CD4-positive, alpha-beta memory T cell (primary cell): ENCODE data around the gene MEIS3. TPM values are rescaled to one million over a fixed set of nuclear protein-coding genes. Genes with fewer than 3 reads are reported as not detected.

Source experiments
- CTCF ChIA-PET: fragments of 350-600 bp; sonication (Branson Sonifier 250); formaldehyde crosslinking; loops from one replicate; lab custom pipeline; 2021; ENCODE audit warnings: inconsistent platforms; ENCODE audit not compliant: partially characterized antibody; lab: Charles Lee
- POLR2A ChIA-PET: fragments of 350-600 bp; sonication (Branson Sonifier 250); formaldehyde crosslinking; loops from one replicate; lab custom pipeline; 2021; ENCODE audit not compliant: partially characterized antibody; lab: Charles Lee
- DNase-seq, 5 donors: peaks; one replicate each; pipeline versions ENCODE4 v3.0.0 to v3.0.0-alpha.2; 2020 to 2022; ENCODE audit warnings: mixed read lengths in 1 of 5
- H3K27ac ChIP-seq: one replicate; pipeline ENCODE4 v1.7.0; 2013; ENCODE audit warnings: low read depth, low read length
- H3K27me3 ChIP-seq: 2 replicates; pipeline ENCODE4 v1.7.0; 2013; ENCODE audit warnings: mild to moderate bottlenecking, low read length, moderate library complexity; ENCODE audit not compliant: insufficient read depth
- H3K36me3 ChIP-seq: 2 replicates; pipeline ENCODE4 v1.7.0; 2013; ENCODE audit warnings: mild to moderate bottlenecking, low read length, moderate library complexity; ENCODE audit not compliant: insufficient read depth
- H3K4me1 ChIP-seq: 2 replicates; pipeline ENCODE4 v1.7.0; 2013; ENCODE audit warnings: mild to moderate bottlenecking, low read length, moderate library complexity; ENCODE audit not compliant: insufficient read depth
- H3K4me3 ChIP-seq, 2 donors: one replicate each; pipeline ENCODE4 v1.7.0; 2013; ENCODE audit warnings: low read length in 2 of 2, mild to moderate bottlenecking in 1 of 2
- H3K9me3 ChIP-seq, 2 donors: one replicate each; pipeline ENCODE4 v1.7.0; 2013; ENCODE audit warnings: low read length in 2 of 2, control low read depth in 1 of 2; ENCODE audit not compliant: control insufficient read depth in 1 of 2
- H3K27ac Mint-ChIP-seq, 7 donors: one replicate each; pipeline ENCODE4 v1.8.0; 2020 to 2021; ENCODE audit warnings: mixed read lengths in 7 of 7, mild to moderate bottlenecking in 6 of 7, inconsistent platforms in 3 of 7, moderate library complexity in 3 of 7
- H3K27me3 Mint-ChIP-seq, 2 donors: one replicate each; pipeline ENCODE4 v1.8.0; 2020 to 2021; ENCODE audit warnings: mixed read lengths in 2 of 2
- H3K36me3 Mint-ChIP-seq, 2 donors: one replicate each; pipeline ENCODE4 v1.8.0; 2020 to 2021; ENCODE audit warnings: mixed read lengths in 2 of 2, inconsistent platforms in 1 of 2, mild to moderate bottlenecking in 1 of 2
- H3K4me1 Mint-ChIP-seq, 4 donors: one replicate each; pipeline ENCODE4 v1.8.0; 2020 to 2021; ENCODE audit warnings: mixed read lengths in 4 of 4, mild to moderate bottlenecking in 1 of 4
- H3K4me3 Mint-ChIP-seq, 8 donors: one replicate each; pipeline ENCODE4 v1.8.0; 2020 to 2021; ENCODE audit warnings: mixed read lengths in 8 of 8, mild to moderate bottlenecking in 7 of 8, moderate library complexity in 6 of 8, inconsistent platforms in 3 of 8
- H3K9me3 Mint-ChIP-seq, 8 donors: one replicate each; pipeline ENCODE4 v1.8.0; 2020 to 2021; ENCODE audit warnings: mixed read lengths in 8 of 8, mild to moderate bottlenecking in 5 of 8, inconsistent platforms in 3 of 8, moderate library complexity in 1 of 8
- intact Hi-C: fragments of 100-400 bp; cut with micrococcal nuclease; formaldehyde crosslinking; loops from one replicate; pipeline ENCODE4 v1.15.1; 2023
- polyA plus RNA-seq, 2 donors: library from polyadenylated mRNA; unstranded; fragments of 300-500 nt; fragmentation: Illumina TruSeq; gene quantifications; one replicate each; pipeline ENCODE4 v1.2.3, GENCODE V29; 2021
- total RNA-seq, 2 experiments: library from RNA; stranded (reverse); gene quantifications; one replicate each; pipeline ENCODE4 v1.2.3, GENCODE V29; 2021

Gene MEIS3
- total and polyA plus RNA-seq, 4 experiments from 2014 or later, result 0.35 to 0.71 TPM; not detected in 2

GRCh38 chr19:47430041-47430802 lies 10.9 kb upstream of the MEIS3 start:
- peak overlapping the region in 1 of 7 donors; percentile 32 for H3K27ac Mint-ChIP-seq
- H3K4me3 ChIP-seq, result no peak overlapping the region
- H3K36me3 ChIP-seq, result no peaks in the 10 kb centered on the region
- H3K4me1 ChIP-seq, result peaks cover 30% of the 10 kb centered on the region
- H3K36me3 Mint-ChIP-seq, result no peaks in the 10 kb centered on the region
- H3K4me1 Mint-ChIP-seq, result peaks cover 7 to 15% (median 14%) of the 10 kb centered on the region in 4 donors
- peaks cover 22 to 23% of the 10 kb centered on the region in 2 donors for H3K27me3 Mint-ChIP-seq
- CTCF ChIA-PET, result interaction anchor here (1.0 to 1.7 kb wide), 2 partner anchors 270 to 276 kb away, joined by 3 read pairs; no protein-coding TSS in a partner anchor
- H3K27me3 ChIP-seq, result peaks cover 17% of the 10 kb centered on the region
- H3K9me3 Mint-ChIP-seq, result no peaks in the 10 kb centered on the region
- peak overlapping the region in 7 of 8 donors; percentile 40 to 72 (median 61) for H3K4me3 Mint-ChIP-seq
- no peaks in the 10 kb centered on the region for H3K9me3 ChIP-seq
- intact Hi-C loops, result no loop called here
- no peak overlapping the region for H3K27ac ChIP-seq
- DNase-seq, result peak in 1 of 5 donors; percentile 39
- POLR2A ChIA-PET, result interaction anchor here (1.0 kb wide), 1 partner anchor 171 kb away, joined by 3 read pairs; no protein-coding TSS in a partner anchor

GRCh38 chr19:47429140-47429793 lies 9.9 kb upstream of the MEIS3 start:
- no peak overlapping the region for H3K4me3 ChIP-seq
- H3K27ac Mint-ChIP-seq, result no peak overlapping the region
- H3K9me3 ChIP-seq, result no peaks in the 10 kb centered on the region
- ChIA-PET CTCF (interaction anchor here (0.9 to 1.9 kb wide), 11 partner anchors 7 to 279 kb away, joined by 3 to 15 read pairs (median 6); partner anchors contain the start of gene NAPA), POLR2A (interaction anchor here (1.0 kb wide), 1 partner anchor 172 kb away, joined by 3 read pairs; no protein-coding TSS in a partner anchor)
- peaks cover 26% of the 10 kb centered on the region for H3K4me1 ChIP-seq
- H3K27me3 ChIP-seq, result peaks cover 17% of the 10 kb centered on the region
- H3K9me3 Mint-ChIP-seq, result peaks cover 0 to 2% (median 0%) of the 10 kb centered on the region in 8 donors
- H3K4me1 Mint-ChIP-seq, result peaks cover 6 to 12% (median 11%) of the 10 kb centered on the region in 4 donors
- H3K4me3 Mint-ChIP-seq, result peak overlapping the region in 4 of 8 donors; percentile 51 to 72 (median 68)
- no peaks in the 10 kb centered on the region for H3K36me3 ChIP-seq
- peaks cover 25 to 26% of the 10 kb centered on the region in 2 donors for H3K27me3 Mint-ChIP-seq
- DNase-seq, result no peak
- no peak overlapping the region for H3K27ac ChIP-seq
- H3K36me3 Mint-ChIP-seq, result no peaks in the 10 kb centered on the region
- intact Hi-C loops, result no loop called here

- Histone ChIP-seq H3K27ac (no peak overlapping the region), H3K27me3 (peaks cover 24% of the 10 kb centered on the region), H3K9me3 (no peaks in the 10 kb centered on the region), H3K36me3 (no peaks in the 10 kb centered on the region), H3K4me3 (peak overlapping the region; percentile 21 to 27), H3K4me1 (peaks cover 26% of the 10 kb centered on the region)
- Mint-ChIP-seq H3K4me3 (no peak overlapping the region), H3K27me3 (peaks cover 32 to 33% of the 10 kb centered on the region in 2 donors), H3K4me1 (peaks cover 6 to 12% (median 12%) of the 10 kb centered on the region in 4 donors), H3K27ac (no peak overlapping the region), H3K9me3 (peaks cover 0 to 2% (median 0%) of the 10 kb centered on the region in 8 donors), H3K36me3 (no peaks in the 10 kb centered on the region)
- DNase-seq, result peak; percentile 73 to 96 (median 80)
- POLR2A ChIA-PET, result interaction anchor here (1.0 kb wide), 1 partner anchor 55 kb away, joined by 3 read pairs; the partner anchor contains the start of gene KPTN
- intact Hi-C loops, result no loop called here
- CTCF ChIA-PET, result interaction anchor here (0.6 to 1.9 kb wide), 18 partner anchors 8 to 286 kb away, joined by 3 to 15 read pairs (median 6); partner anchors contain the start of genes DHX34 and NAPA
Observed at GRCh38 chr19:47428177-47428894, 9.0 kb upstream of the MEIS3 start.

- peaks cover 0 to 4% (median 0%) of the 10 kb centered on the region in 8 donors for H3K9me3 Mint-ChIP-seq
- H3K4me1 Mint-ChIP-seq, result peaks cover 12 to 20% (median 16%) of the 10 kb centered on the region in 4 donors
- peak; percentile 60 to 72 (median 67) for DNase-seq
- peaks cover 39 to 41% of the 10 kb centered on the region in 2 donors for H3K27me3 Mint-ChIP-seq
- POLR2A ChIA-PET, result interaction anchor here (1.0 kb wide), 1 partner anchor 56 kb away, joined by 3 read pairs; the partner anchor contains the start of gene KPTN
- H3K4me3 ChIP-seq, result peak overlapping the region; percentile 21 to 27
- H3K27ac ChIP-seq, result no peak overlapping the region
- CTCF ChIA-PET, result interaction anchor here (0.6 to 1.9 kb wide), 16 partner anchors 7 to 287 kb away, joined by 3 to 15 read pairs (median 6); partner anchors contain the start of genes DHX34 and NAPA
- H3K4me1 ChIP-seq, result peaks cover 26% of the 10 kb centered on the region
- peak overlapping the region in 2 of 7 donors; percentile 43 to 58 for H3K27ac Mint-ChIP-seq
- H3K9me3 ChIP-seq, result no peaks in the 10 kb centered on the region
- no peaks in the 10 kb centered on the region for H3K36me3 ChIP-seq
- H3K36me3 Mint-ChIP-seq, result peaks cover 0 to 5% of the 10 kb centered on the region in 2 donors
- H3K4me3 Mint-ChIP-seq, result peak overlapping the region in 3 of 8 donors; percentile 40 to 47 (median 45)
- intact Hi-C loops, result loop anchor here (1.0 kb wide), 1 partner anchor 131 kb away; no protein-coding TSS in a partner anchor
- H3K27me3 ChIP-seq, result peaks cover 32% of the 10 kb centered on the region
Observed at GRCh38 chr19:47427241-47428176, 8.2 kb upstream of the MEIS3 start.

GRCh38 chr19:47423203-47423882 lies 4.0 kb upstream of the MEIS3 start:
- H3K27me3 ChIP-seq, result peaks cover 55% of the 10 kb centered on the region
- H3K27ac Mint-ChIP-seq, result no peak overlapping the region

More at GRCh38 chr19:47423203-47423882, 4.0 kb upstream of the MEIS3 start:
- Mint-ChIP-seq H3K27me3 (peaks cover 52 to 55% of the 10 kb centered on the region in 2 donors), H3K4me3 (peak overlapping the region in 1 of 8 donors; percentile 40), H3K4me1 (peaks cover 25 to 36% (median 28%) of the 10 kb centered on the region in 4 donors), H3K9me3 (peaks cover 0 to 8% (median under 1%) of the 10 kb centered on the region in 8 donors), H3K36me3 (peaks cover 0 to 9% of the 10 kb centered on the region in 2 donors)
- CTCF ChIA-PET, result no interaction called here
- no peak overlapping the region for H3K27ac ChIP-seq
- no peaks in the 10 kb centered on the region for H3K36me3 ChIP-seq
- H3K4me1 ChIP-seq, result peaks cover 39% of the 10 kb centered on the region
- no peak for DNase-seq
- no peaks in the 10 kb centered on the region for H3K9me3 ChIP-seq
- intact Hi-C loops, result no loop called here
- no peak overlapping the region for H3K4me3 ChIP-seq
- POLR2A ChIA-PET, result no interaction called here
